GM12878 (cell line): ENCODE data around the gene CMTM1. TPM values are rescaled to one million over a fixed set of nuclear protein-coding genes. Genes with fewer than 3 reads are reported as not detected.

Experiments used
- BHLHE40 ChIP-seq, 2 experiments: fragments of 450-650 bp in 1 of 2; IDR thresholded peaks; 2 replicates each; pipeline ENCODE4 v1.6.1; 2011 to 2017; ENCODE audit warnings: low read depth in 2 of 2, borderline replicate concordance in 1 of 2, improper control_type of control experiment in 1 of 2, low read length in 1 of 2, mild to moderate bottlenecking in 1 of 2
- CBX5 ChIP-seq: sonication (generic); IDR thresholded peaks from 2 replicates; pipeline ENCODE4 v1.6.1; 2016; ENCODE audit warnings: low read depth, moderate library complexity, mild to moderate bottlenecking, inconsistent platforms
- EGR1 ChIP-seq, 2 experiments: IDR thresholded peaks; 1 replicate in 1 of 2; 2 replicates in 1 of 2; pipeline ENCODE4 v1.6.1; 2011 to 2012; ENCODE audit warnings: low read depth in 2 of 2, low read length in 2 of 2, borderline replicate concordance in 1 of 2, mild to moderate bottlenecking in 1 of 2, moderate library complexity in 1 of 2
- RB1 ChIP-seq: fragments of 450-650 bp; formaldehyde crosslinking; IDR thresholded peaks from 2 replicates; pipeline ENCODE4 v1.6.1; 2017; ENCODE audit warnings: mild to moderate bottlenecking, borderline replicate concordance
- SMC3 ChIP-seq: IDR thresholded peaks from 2 replicates; pipeline ENCODE4 v1.6.1; 2011; ENCODE audit warnings: low read length, improper control_type of control experiment, borderline replicate concordance
- USF1 ChIP-seq: IDR thresholded peaks from 2 replicates; pipeline ENCODE4 v1.6.1; 2011; ENCODE audit warnings: borderline replicate concordance, low read depth, mild to moderate bottlenecking, moderate library complexity, mixed read lengths, low read length; ENCODE audit not compliant: insufficient read depth; ENCODE audit errors: extremely low read length
- ZNF592 ChIP-seq: fragments of 450-650 bp; IDR thresholded peaks from 2 replicates; pipeline ENCODE4 v1.6.1; 2017; ENCODE audit warnings: mild to moderate bottlenecking, moderate library complexity
- polyA plus RNA-seq, 11 experiments: library from polyadenylated mRNA; depleted of rRNA in 4 of 11; unstranded in 6 of 11; stranded (reverse) in 5 of 11; fragments of >200 nt; fragmentation: Nextera tagmentation in 4 of 11; fragmentation: Illumina TruSeq in 1 of 11; extraction: Ambion mirVana in 4 of 11; extraction: Trizol in 1 of 11; gene quantifications; 1 replicate in 1 of 11; 2 replicates in 10 of 11; pipeline versions ENCODE4 v1.2.1 to v1.2.3, GENCODE V29; 2011 to 2016; ENCODE audit warnings: inconsistent platforms in 2 of 11, missing spikeins in 2 of 11, low read depth in 1 of 11
- total RNA-seq, 4 experiments: library from RNA; depleted of rRNA in 3 of 4; stranded (reverse); fragments of >200 nt in 3 of 4; fragmentation: Illumina TruSeq in 1 of 4; extraction: Trizol in 1 of 4; gene quantifications; 2 replicates each; pipeline versions ENCODE4 v1.2.1 to v1.2.3, GENCODE V29; 2013 to 2021
- TF ChIP-seq, protein P1 (sequence below): fragments of 450-650 bp; IDR thresholded peaks from 2 replicates; pipeline ENCODE4 v1.6.1; 2017; ENCODE audit warnings: low read depth, mild to moderate bottlenecking, moderate library complexity

The CMTM1 gene
- total and polyA plus RNA-seq, 10 of the 15 experiments (the other 5 are each of a cell fraction or from before 2014, with no cell fraction given), result 0.09 to 3.0 (median 1.4) TPM; not detected in 2

DNA sequence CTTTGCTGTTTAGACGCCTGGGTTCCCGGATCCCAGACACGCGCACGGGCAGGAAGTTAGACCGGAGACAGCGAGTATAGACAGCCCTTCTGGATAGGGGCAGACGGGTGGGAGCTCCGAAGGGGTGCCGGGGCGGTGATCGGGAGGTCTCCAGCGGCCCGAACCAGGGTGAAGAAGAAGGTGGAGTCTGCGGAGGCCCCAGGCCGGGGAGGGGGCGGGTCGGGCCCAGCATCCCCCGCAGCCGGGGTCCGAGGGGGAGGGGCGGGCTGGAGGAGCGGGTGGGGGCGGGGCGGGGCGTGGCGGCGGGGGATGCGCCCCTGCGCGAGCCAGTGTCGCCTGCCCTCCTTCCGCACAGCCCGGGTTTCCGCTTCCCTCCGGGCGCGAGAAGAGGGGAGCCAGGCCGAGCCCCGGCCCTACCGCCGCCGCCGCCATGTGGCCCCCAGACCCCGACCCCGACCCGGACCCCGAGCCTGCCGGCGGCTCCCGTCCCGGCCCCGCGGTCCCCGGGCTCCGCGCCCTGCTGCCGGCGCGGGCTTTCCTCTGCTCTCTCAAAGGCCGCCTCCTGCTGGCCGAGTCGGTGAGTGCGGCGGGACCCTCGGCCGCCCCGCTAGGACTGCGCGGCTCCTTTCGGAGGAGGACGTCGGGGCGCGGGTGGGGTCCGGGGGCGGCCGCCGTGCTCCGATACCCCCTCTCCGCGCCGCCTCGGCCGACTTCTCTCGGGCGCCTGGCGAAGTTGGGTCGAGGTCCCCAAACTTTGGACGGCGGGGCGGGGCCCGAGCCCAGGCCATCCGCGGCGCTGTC lies 38.3 kb downstream of the CMTM1 start, which contains the start of gene CMTM3 (continued):
- TF ChIP-seq CBX5, result 0 out of 2 replicates have a peak, but pooled peaks have one; percentile 48
- TF ChIP-seq RB1, result peak; percentile 35; the same call in 1 of the 2 replicates
- TF ChIP-seq ZNF592, result 0 out of 2 replicates have a peak, but pooled peaks have one; percentile 51
- TF ChIP-seq EGR1 (IDR thresholded peaks at IDR 0.05; ENCODE audit: borderline replicate concordance in 1 of 2, low read depth in 2 of 2, low read length in 2 of 2), result peak in 1 of 2 experiments; percentile 48; a peak in 1 of 3 replicates
- no peak for TF ChIP-seq USF1
- peak; percentile 30; the same call in 1 of the 2 replicates for TF ChIP-seq SMC3
- peak in 1 of 2 experiments; percentile 42; a peak in 2 of 4 replicates for TF ChIP-seq BHLHE40 (IDR thresholded peaks at IDR 0.05; ENCODE audit: borderline replicate concordance in 1 of 2, low read depth in 2 of 2, low read length in 1 of 2)
- TF ChIP-seq, protein P1, sequence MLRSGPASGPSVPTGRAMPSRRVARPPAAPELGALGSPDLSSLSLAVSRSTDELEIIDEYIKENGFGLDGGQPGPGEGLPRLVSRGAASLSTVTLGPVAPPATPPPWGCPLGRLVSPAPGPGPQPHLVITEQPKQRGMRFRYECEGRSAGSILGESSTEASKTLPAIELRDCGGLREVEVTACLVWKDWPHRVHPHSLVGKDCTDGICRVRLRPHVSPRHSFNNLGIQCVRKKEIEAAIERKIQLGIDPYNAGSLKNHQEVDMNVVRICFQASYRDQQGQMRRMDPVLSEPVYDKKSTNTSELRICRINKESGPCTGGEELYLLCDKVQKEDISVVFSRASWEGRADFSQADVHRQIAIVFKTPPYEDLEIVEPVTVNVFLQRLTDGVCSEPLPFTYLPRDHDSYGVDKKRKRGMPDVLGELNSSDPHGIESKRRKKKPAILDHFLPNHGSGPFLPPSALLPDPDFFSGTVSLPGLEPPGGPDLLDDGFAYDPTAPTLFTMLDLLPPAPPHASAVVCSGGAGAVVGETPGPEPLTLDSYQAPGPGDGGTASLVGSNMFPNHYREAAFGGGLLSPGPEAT, result no peak
- TF ChIP-seq, all 136 proteins: peak for 18
